Nephron progenitor cell (in vitro differentiated cells): ENCODE results near the gene NFKB1.

ENCODE experiments used
- DNase-seq: peaks from one replicate; pipeline ENCODE4 v3.0.0; 2021
- H3K27ac Mint-ChIP-seq: 2 replicates; pipeline ENCODE4 v1.8.0; 2021; ENCODE audit warnings: mild to moderate bottlenecking, moderate library complexity, mixed read lengths
- H3K27me3 Mint-ChIP-seq: 2 replicates; pipeline ENCODE4 v1.8.0; 2021; ENCODE audit warnings: mild to moderate bottlenecking, low read depth, mixed read lengths; ENCODE audit not compliant: poor library complexity
- H3K36me3 Mint-ChIP-seq: 2 replicates; pipeline ENCODE4 v1.8.0; 2021; ENCODE audit warnings: low read depth, mixed read lengths
- H3K4me1 Mint-ChIP-seq: 2 replicates; pipeline ENCODE4 v1.8.0; 2021; ENCODE audit warnings: mixed read lengths
- H3K4me3 Mint-ChIP-seq: 2 replicates; pipeline ENCODE4 v1.8.0; 2021; ENCODE audit warnings: mild to moderate bottlenecking, moderate library complexity, mixed read lengths
- H3K9me3 Mint-ChIP-seq: 2 replicates; pipeline ENCODE4 v1.8.0; 2021; ENCODE audit warnings: mild to moderate bottlenecking, moderate library complexity, mixed read lengths
- TF ChIP-seq, protein P1 (sequence below): fragments of 200-600 bp; sonication (generic); IDR thresholded peaks from 2 replicates; pipeline ENCODE4 v1.5.0; 2021; ENCODE audit warnings: antibody characterized with exemption

Gene NFKB1

DNA sequence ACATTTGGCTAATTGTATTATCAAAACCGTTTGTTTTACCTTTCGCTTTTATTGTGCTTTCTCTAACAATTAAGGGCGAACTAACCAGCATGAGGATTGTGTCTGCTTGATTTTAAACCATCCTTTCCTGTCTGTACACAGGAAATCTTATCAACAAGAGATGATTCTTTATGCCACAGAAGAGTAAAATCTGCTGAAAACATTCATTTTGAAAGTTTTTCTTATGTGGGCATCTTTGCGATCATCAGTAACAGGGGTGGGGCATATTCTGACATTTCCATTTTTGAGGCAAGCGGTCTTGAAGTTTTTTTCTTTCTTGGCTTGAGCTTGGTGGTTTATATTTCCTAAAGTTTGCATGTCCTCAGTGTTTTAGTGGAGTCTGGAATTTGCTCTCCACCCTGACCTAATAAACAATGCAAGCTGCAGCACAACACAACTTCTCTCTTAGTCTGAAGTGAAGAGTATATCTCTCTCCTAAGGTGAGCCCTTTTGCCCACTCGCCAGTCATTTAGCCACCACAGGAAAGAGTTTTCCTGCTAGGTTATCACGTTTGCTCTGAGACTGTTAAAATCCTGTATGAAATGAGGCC is 26.6 kb downstream of the NFKB1 start:
- H3K27ac Mint-ChIP-seq: no peak overlapping the region
- TF ChIP-seq, protein P1, sequence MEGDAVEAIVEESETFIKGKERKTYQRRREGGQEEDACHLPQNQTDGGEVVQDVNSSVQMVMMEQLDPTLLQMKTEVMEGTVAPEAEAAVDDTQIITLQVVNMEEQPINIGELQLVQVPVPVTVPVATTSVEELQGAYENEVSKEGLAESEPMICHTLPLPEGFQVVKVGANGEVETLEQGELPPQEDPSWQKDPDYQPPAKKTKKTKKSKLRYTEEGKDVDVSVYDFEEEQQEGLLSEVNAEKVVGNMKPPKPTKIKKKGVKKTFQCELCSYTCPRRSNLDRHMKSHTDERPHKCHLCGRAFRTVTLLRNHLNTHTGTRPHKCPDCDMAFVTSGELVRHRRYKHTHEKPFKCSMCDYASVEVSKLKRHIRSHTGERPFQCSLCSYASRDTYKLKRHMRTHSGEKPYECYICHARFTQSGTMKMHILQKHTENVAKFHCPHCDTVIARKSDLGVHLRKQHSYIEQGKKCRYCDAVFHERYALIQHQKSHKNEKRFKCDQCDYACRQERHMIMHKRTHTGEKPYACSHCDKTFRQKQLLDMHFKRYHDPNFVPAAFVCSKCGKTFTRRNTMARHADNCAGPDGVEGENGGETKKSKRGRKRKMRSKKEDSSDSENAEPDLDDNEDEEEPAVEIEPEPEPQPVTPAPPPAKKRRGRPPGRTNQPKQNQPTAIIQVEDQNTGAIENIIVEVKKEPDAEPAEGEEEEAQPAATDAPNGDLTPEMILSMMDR: no peak
- no peaks in the 10 kb centered on the region for H3K36me3 Mint-ChIP-seq
- H3K27me3 Mint-ChIP-seq: peaks cover 3% of the 10 kb centered on the region
- no peak overlapping the region for H3K4me3 Mint-ChIP-seq
- DNase-seq: no peak
- peaks cover 8% of the 10 kb centered on the region for H3K4me1 Mint-ChIP-seq
- no peaks in the 10 kb centered on the region for H3K9me3 Mint-ChIP-seq

DNA sequence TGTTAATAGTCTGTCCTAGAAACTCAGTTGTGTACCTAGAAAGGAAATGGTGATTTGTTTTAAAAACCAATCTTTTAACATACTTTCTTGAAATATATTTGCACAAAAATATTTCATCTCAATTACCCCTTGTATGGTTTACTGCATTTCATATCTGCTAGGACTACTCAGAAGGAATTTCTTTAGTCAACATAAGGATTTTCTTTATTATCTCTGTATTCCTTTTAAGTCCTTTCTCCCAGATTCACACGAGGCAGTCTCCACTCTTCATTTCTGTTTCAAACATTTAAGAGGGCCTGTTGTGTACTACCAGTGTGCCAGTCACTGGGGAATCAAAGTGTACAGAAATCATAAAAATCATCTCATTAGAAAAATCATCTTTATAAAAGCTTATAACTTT is 28.8 kb downstream of the NFKB1 start:
- Mint-ChIP-seq H3K9me3 (no peaks in the 10 kb centered on the region), H3K27me3 (no peaks in the 10 kb centered on the region), H3K36me3 (no peaks in the 10 kb centered on the region), H3K4me1 (no peaks in the 10 kb centered on the region), H3K4me3 (no peak overlapping the region), H3K27ac (no peak overlapping the region)
- DNase-seq: no peak
- TF ChIP-seq, protein P1: no peak

DNA sequence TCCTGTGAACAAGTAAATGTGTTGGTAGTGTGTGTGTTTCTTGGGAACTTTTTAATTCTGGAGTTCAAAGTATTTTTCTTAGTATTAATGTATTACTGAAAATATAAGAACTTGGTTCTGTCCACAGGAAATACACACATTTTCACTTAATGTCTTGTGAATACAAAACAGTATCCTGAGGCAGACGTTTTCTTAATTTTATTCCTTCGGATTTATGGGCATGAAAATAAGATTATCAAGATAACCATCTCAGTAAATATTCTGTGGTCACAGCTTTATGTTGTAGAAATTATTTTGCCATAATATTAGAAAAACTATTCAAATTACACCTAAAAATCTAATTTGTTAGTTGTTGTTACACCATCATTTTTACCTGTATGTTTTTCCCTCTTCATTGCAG is 29.8 kb downstream of the NFKB1 start:
- Mint-ChIP-seq H3K27me3 (no peaks in the 10 kb centered on the region), H3K9me3 (no peaks in the 10 kb centered on the region), H3K27ac (no peak overlapping the region), H3K4me1 (no peaks in the 10 kb centered on the region), H3K36me3 (no peaks in the 10 kb centered on the region), H3K4me3 (no peak overlapping the region)
- TF ChIP-seq, protein P1: no peak
- no peak for DNase-seq

DNA sequence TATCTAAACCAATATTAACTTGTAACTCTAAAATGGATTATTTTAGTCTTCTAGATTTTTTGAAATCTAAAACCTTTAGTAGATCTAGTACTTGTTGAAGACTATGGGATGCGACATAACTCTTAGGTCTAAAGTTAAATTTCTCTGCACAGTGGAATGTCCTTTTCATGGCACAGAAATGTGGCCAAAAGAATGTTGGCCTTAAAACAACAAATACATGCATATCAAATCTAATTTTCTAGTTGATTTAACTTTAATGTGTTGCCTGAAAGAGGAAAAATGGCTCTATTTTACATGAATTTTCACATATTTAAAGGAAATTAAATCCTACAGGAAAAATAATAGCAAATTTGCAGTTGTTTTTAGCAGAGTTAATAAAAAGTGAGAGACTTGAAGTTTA is 30.3 kb downstream of the NFKB1 start:
- Mint-ChIP-seq H3K27me3 (no peaks in the 10 kb centered on the region), H3K9me3 (no peaks in the 10 kb centered on the region), H3K4me1 (no peaks in the 10 kb centered on the region), H3K27ac (no peak overlapping the region), H3K4me3 (no peak overlapping the region), H3K36me3 (no peaks in the 10 kb centered on the region)
- TF ChIP-seq, protein P1: no peak
- no peak for DNase-seq

DNA sequence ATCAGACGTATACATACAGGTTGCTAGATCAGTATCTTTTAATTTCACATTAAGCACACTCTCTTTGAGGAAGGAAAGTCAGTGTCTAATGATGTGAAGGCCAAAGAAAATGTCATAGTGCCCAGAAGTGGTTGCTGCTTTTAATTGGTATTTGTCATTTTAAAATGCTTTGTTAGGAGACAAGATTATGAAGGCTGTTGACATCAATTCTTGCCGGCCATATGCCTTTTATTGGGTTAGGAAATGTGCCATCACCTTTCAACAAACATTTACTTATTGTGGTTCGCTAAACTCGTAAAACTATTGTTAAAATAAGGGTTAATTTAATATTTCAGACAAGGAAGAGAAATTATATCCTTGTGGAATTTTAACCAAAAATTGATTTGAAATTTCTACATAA is 32.2 kb downstream of the NFKB1 start:
- Mint-ChIP-seq H3K27ac (no peak overlapping the region), H3K27me3 (no peaks in the 10 kb centered on the region), H3K36me3 (no peaks in the 10 kb centered on the region), H3K9me3 (no peaks in the 10 kb centered on the region), H3K4me3 (no peak overlapping the region), H3K4me1 (no peaks in the 10 kb centered on the region)
- TF ChIP-seq, protein P1: no peak
- DNase-seq: no peak

DNA sequence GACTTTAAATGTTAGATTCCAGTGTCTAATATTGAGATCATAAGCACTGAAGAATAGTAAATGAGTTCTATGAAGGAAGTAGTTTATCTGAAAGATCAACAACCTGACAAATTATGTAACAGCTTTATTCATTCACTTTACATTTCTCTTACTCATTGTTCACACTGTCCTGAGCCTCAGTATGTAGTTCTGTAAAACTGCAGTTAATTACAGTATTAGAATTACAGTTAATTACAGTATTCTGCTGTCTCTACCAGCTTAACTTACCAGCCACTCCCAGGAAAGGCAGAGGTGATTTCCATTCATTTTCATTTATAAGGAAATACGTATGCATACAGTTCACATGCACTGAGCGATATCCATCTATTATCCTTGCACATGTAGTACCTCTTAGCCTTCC is 32.7 kb downstream of the NFKB1 start:
- Mint-ChIP-seq H3K36me3 (no peaks in the 10 kb centered on the region), H3K27me3 (no peaks in the 10 kb centered on the region), H3K9me3 (no peaks in the 10 kb centered on the region), H3K4me1 (no peaks in the 10 kb centered on the region), H3K27ac (peak overlapping the region; percentile 28), H3K4me3 (no peak overlapping the region)
- TF ChIP-seq, protein P1: no peak
- DNase-seq: no peak
